ACC112 (cell line): ENCODE data around the gene APBA2.
"Not testable (repeated sequence)": the region's sequence is repeated elsewhere in the genome, so short reads cannot be mapped to it uniquely, and the experiment has no call there.

Experiments
- H2AFZ ChIP-seq: fragments of 200-600 bp; sonication (generic); one replicate; pipeline ENCODE4 v1.6.0; 2017; ENCODE audit warnings: antibody characterized with exemption, low read length; ENCODE audit not compliant: unreplicated experiment
- H3K27ac ChIP-seq: fragments of 200-600 bp; sonication (generic); 2 replicates; pipeline ENCODE4 v1.5.1; 2014; ENCODE audit warnings: low read depth, mild to moderate bottlenecking, antibody characterized with exemption, low read length, moderate library complexity
- H3K27me3 ChIP-seq: fragments of 200-600 bp; sonication (generic); 2 replicates; pipeline ENCODE4 v1.6.1; 2014; ENCODE audit warnings: mild to moderate bottlenecking, antibody characterized with exemption, low read length, moderate library complexity, mixed read lengths; ENCODE audit not compliant: insufficient read depth
- H3K36me3 ChIP-seq: fragments of 200-600 bp; sonication (generic); 2 replicates; pipeline ENCODE4 v1.6.1; 2016; ENCODE audit warnings: mild to moderate bottlenecking, antibody characterized with exemption, low read length, moderate library complexity, mixed read lengths; ENCODE audit not compliant: insufficient read depth
- H3K4me1 ChIP-seq: fragments of 200-600 bp; sonication (generic); one replicate; pipeline ENCODE4 v1.6.1; 2016; ENCODE audit warnings: low read length, mixed read lengths; ENCODE audit not compliant: insufficient read depth, unreplicated experiment, control insufficient read depth
- H3K4me3 ChIP-seq: fragments of 200-600 bp; sonication (generic); 2 replicates; pipeline ENCODE4 v1.5.1; 2014; ENCODE audit warnings: mild to moderate bottlenecking, low read depth, low read length
- H3K79me2 ChIP-seq: fragments of 200-600 bp; sonication (generic); one replicate; pipeline ENCODE4 v1.6.0; 2016; ENCODE audit warnings: low read length; ENCODE audit not compliant: control insufficient read depth, unreplicated experiment, insufficient read depth

APBA2 gene

DNA sequence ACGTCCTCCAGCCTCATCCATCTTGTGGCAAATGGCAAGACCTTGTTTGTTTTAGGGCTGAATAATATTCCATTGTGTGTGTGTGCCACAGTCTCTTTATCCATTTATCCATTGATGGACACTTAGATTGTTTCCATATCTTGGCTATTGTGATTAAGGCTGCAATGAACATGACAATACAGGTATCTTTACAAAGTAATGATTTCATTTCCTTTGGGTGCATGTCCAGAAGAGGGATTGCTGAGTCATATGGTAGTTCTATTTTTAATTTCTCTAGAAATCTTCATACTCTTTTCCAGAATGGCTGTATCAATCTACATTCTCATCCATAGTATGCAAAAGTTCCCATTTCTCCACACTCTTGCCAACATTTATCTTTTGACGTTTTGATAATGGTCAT, 31.2 kb upstream of the APBA2 start:
- not testable (repeated sequence) for H3K36me3 ChIP-seq, H3K4me1 ChIP-seq, H3K4me3 ChIP-seq, H3K27me3 ChIP-seq, H3K27ac ChIP-seq, H2AFZ ChIP-seq, H3K79me2 ChIP-seq

GRCh38 chr15:28861031-28861534, 24.7 kb upstream of the APBA2 start:
- Histone ChIP-seq H2AFZ (no peak overlapping the region), H3K4me3 (no peak overlapping the region)

DNA sequence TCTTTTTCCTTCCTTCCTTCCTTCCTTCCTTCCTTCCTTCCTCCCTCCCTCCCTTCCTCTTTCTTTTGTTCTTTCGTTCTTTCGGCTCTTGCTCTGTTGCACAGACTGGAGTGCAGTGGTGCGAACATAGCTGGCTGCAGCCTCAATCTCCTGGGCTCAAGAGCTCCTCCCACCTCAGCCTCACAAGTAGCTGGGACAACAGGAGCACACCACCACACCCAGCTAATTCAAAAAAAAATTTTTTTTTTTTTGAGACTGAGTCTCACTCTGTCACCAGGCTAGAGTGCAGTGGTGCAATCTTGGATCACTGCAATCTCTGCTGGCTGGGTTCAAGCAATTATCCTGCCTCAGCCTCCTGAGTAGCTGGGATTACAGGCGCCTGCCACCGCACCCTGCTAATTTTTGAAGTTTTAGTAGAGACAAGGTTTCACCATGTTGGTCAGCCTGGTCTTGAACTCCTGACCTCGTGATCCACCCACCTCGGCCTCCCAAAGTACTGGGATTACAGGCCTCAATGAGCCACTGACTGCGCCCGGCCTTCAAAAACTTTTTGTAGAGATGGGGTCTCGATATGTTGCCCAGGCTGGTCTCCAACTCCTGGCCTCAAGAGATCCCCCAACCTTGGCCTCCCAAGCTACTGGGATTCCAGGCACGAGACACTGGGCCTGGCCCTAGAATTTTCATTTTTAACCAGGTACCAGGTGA, 24.0 kb upstream of the APBA2 start:
- not testable (repeated sequence) for H3K36me3 ChIP-seq, H3K4me1 ChIP-seq, H3K27ac ChIP-seq, H3K79me2 ChIP-seq, H3K27me3 ChIP-seq, H3K4me3 ChIP-seq, H2AFZ ChIP-seq

More at GRCh38 chr15:28861031-28861534, 24.7 kb upstream of the APBA2 start:
- Histone ChIP-seq H3K79me2 (no peaks in the 10 kb centered on the region), H3K27me3 (no peaks in the 10 kb centered on the region), H3K36me3 (no peaks in the 10 kb centered on the region), H3K27ac (no peak overlapping the region), H3K4me1 (no peaks in the 10 kb centered on the region)

GRCh38 chr15:28868744-28869345, 16.9 kb upstream of the APBA2 start:
- H3K4me3 ChIP-seq, result no peak overlapping the region
- no peaks in the 10 kb centered on the region for H3K79me2 ChIP-seq
- no peaks in the 10 kb centered on the region for H3K36me3 ChIP-seq
- H3K27ac ChIP-seq, result no peak overlapping the region
- no peak overlapping the region for H2AFZ ChIP-seq
- no peaks in the 10 kb centered on the region for H3K4me1 ChIP-seq
- H3K27me3 ChIP-seq, result no peaks in the 10 kb centered on the region

- Histone ChIP-seq H3K4me1 (no peaks in the 10 kb centered on the region), H3K79me2 (no peaks in the 10 kb centered on the region), H2AFZ (no peak overlapping the region), H3K27ac (no peak overlapping the region), H3K36me3 (no peaks in the 10 kb centered on the region), H3K4me3 (no peak overlapping the region), H3K27me3 (no peaks in the 10 kb centered on the region)
Observed at GRCh38 chr15:28871168-28871567, 14.6 kb upstream of the APBA2 start.

GRCh38 chr15:28873006-28873405, 12.8 kb upstream of the APBA2 start:
- Histone ChIP-seq H3K36me3 (no peaks in the 10 kb centered on the region), H3K4me1 (no peaks in the 10 kb centered on the region), H3K27ac (no peak overlapping the region), H3K4me3 (no peak overlapping the region), H3K79me2 (no peaks in the 10 kb centered on the region), H3K27me3 (no peaks in the 10 kb centered on the region), H2AFZ (no peak overlapping the region)

GRCh38 chr15:28873585-28874190, 12.1 kb upstream of the APBA2 start:
- no peaks in the 10 kb centered on the region for H3K4me1 ChIP-seq
- H3K27ac ChIP-seq, result no peak overlapping the region
- H3K36me3 ChIP-seq, result no peaks in the 10 kb centered on the region
- H3K27me3 ChIP-seq, result no peaks in the 10 kb centered on the region
- H3K4me3 ChIP-seq, result no peak overlapping the region
- H3K79me2 ChIP-seq, result no peaks in the 10 kb centered on the region
- no peak overlapping the region for H2AFZ ChIP-seq

GRCh38 chr15:28875461-28876000, 10.2 kb upstream of the APBA2 start:
- H3K27me3 ChIP-seq, result no peaks in the 10 kb centered on the region
- H3K36me3 ChIP-seq, result no peaks in the 10 kb centered on the region
- no peak overlapping the region for H3K27ac ChIP-seq
- no peaks in the 10 kb centered on the region for H3K79me2 ChIP-seq
- H3K4me1 ChIP-seq, result no peaks in the 10 kb centered on the region
- no peak overlapping the region for H2AFZ ChIP-seq
- H3K4me3 ChIP-seq, result no peak overlapping the region

- Histone ChIP-seq H3K4me3 (no peak overlapping the region), H3K27me3 (no peaks in the 10 kb centered on the region), H2AFZ (no peak overlapping the region), H3K4me1 (no peaks in the 10 kb centered on the region), H3K27ac (no peak overlapping the region), H3K79me2 (no peaks in the 10 kb centered on the region), H3K36me3 (no peaks in the 10 kb centered on the region)
Observed at GRCh38 chr15:28876131-28876844, 9.5 kb upstream of the APBA2 start.

GRCh38 chr15:28876845-28877185, 9.0 kb upstream of the APBA2 start:
- Histone ChIP-seq H3K79me2 (no peaks in the 10 kb centered on the region), H3K27me3 (no peaks in the 10 kb centered on the region), H3K27ac (no peak overlapping the region), H3K4me1 (no peaks in the 10 kb centered on the region), H3K4me3 (no peak overlapping the region), H2AFZ (no peak overlapping the region), H3K36me3 (no peaks in the 10 kb centered on the region)
